ENCODE results near the gene MARK3. TPM values are rescaled to one million over a fixed set of nuclear protein-coding genes. Genes with fewer than 3 reads are reported as not detected.

MARK3 gene
- polyA plus RNA-seq, 3 donors, result 29.3 to 163 (median 44.7) TPM

DNA sequence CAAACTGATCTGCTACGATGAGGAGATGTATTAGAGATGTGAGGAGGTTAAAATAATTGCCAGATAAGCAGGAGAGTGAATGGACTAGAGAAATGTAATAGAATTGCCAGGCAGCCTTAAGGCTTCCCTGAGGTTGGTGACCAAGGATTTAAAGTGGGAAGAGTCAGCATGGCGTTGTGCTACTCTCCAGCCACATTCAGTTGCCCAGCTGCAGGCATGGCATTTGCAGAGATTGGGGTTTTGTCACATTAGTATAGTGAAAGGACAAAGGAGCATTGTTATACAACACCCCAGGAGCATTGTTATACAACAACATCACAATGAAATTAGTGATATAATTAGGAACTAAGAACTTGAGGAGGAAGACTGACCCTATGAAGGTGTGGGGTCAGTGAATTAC lies 31.7 kb downstream of the MARK3 start:
- Histone ChIP-seq H4K20me1 (ENCODE audit: insufficient read depth, low read length) (peaks cover 87% of the 10 kb centered on the region), H3K9ac (ENCODE audit: insufficient read depth, low read length, poor library complexity, severe bottlenecking) (no peak overlapping the region), H3K4me1 (ENCODE audit: control insufficient read depth in 1 of 2, insufficient read depth in 2 of 2, low read length in 2 of 2) (peaks cover 39 to 52% of the 10 kb centered on the region in 2 donors), H3K4me2 (replicated peaks; ENCODE audit: extremely low read depth, low read length, poor library complexity, severe bottlenecking) (peak overlapping the region; percentile 71), H3K27me3 (ENCODE audit: control insufficient read depth in 2 of 2, insufficient read depth in 2 of 2, low read length in 2 of 2) (no peaks in the 10 kb centered on the region), H3K4me3 (replicated peaks in 1 of 3; ENCODE audit: low read depth in 2 of 3, low read length in 3 of 3) (no peak overlapping the region), H3K27ac (ENCODE audit: low read depth in 1 of 2, low read length in 2 of 2) (peak overlapping the region; percentile 33 to 87), H3K9me3 (replicated peaks in 1 of 2; ENCODE audit: control insufficient read depth in 1 of 2, insufficient read depth in 1 of 2, low read length in 2 of 2) (no peaks in the 10 kb centered on the region), H2AFZ (ENCODE audit: insufficient read depth, low read depth, low read length, poor library complexity, severe bottlenecking) (no peak overlapping the region), H3K36me3 (replicated peaks in 1 of 2; ENCODE audit: control insufficient read depth in 1 of 2, insufficient read depth in 2 of 2, low read length in 2 of 2) (peaks cover 19 to 43% of the 10 kb centered on the region in 2 donors), H3K79me2 (ENCODE audit: insufficient read depth, low read length) (peaks cover 89% of the 10 kb centered on the region)
- 91% methylated on average over 1 of the region's 2 CpGs for WGBS (ENCODE audit: insufficient coverage)
- no peaks in the 10 kb centered on the region for H3K27me3 Mint-ChIP-seq (ENCODE audit: low read depth in 3 of 3)
- intact Hi-C loops (cut with micrococcal nuclease), result no loop called here
- H3K4me1 Mint-ChIP-seq, result peaks cover 50% of the 10 kb centered on the region
- no peaks in the 10 kb centered on the region for H3K9me3 Mint-ChIP-seq
- H3K27ac Mint-ChIP-seq, result peak overlapping the region; percentile 88 to 96 (median 95)
- H3K4me3 Mint-ChIP-seq, result no peak overlapping the region
- no peak for DNase-seq
- TF ChIP-seq, protein P1, sequence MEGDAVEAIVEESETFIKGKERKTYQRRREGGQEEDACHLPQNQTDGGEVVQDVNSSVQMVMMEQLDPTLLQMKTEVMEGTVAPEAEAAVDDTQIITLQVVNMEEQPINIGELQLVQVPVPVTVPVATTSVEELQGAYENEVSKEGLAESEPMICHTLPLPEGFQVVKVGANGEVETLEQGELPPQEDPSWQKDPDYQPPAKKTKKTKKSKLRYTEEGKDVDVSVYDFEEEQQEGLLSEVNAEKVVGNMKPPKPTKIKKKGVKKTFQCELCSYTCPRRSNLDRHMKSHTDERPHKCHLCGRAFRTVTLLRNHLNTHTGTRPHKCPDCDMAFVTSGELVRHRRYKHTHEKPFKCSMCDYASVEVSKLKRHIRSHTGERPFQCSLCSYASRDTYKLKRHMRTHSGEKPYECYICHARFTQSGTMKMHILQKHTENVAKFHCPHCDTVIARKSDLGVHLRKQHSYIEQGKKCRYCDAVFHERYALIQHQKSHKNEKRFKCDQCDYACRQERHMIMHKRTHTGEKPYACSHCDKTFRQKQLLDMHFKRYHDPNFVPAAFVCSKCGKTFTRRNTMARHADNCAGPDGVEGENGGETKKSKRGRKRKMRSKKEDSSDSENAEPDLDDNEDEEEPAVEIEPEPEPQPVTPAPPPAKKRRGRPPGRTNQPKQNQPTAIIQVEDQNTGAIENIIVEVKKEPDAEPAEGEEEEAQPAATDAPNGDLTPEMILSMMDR (IDR thresholded peaks at IDR 0.05), result no peak
- H3K36me3 Mint-ChIP-seq, result peaks cover 20 to 45% of the 10 kb centered on the region in 2 donors

DNA sequence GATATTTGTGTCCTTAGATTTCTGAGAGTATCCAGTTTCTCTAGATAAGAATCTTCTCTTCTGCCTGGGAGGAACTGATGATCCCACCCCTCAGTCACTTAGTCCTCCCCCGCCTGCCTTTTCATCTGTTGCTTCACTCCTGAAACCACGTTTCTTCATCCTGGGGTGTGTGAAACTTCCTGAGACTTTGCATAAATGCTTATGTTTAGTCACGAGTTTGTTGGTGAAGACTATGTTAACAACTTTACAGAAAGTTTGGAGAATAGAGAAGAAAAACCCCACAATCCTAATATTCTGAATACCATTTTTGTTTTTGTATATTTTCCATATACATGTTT lies 33.2 kb downstream of the MARK3 start:
- H3K4me2 ChIP-seq (replicated peaks; ENCODE audit: extremely low read depth, low read length, poor library complexity, severe bottlenecking), result peak overlapping the region; percentile 71
- no peaks in the 10 kb centered on the region for H3K9me3 ChIP-seq (replicated peaks in 1 of 2; ENCODE audit: control insufficient read depth in 1 of 2, insufficient read depth in 1 of 2, low read length in 2 of 2)
- Mint-ChIP-seq H3K4me1 (peaks cover 50% of the 10 kb centered on the region), H3K27me3 (ENCODE audit: low read depth in 3 of 3) (no peaks in the 10 kb centered on the region), H3K27ac (peak overlapping the region; percentile 88 to 96 (median 95)), H3K36me3 (peaks cover 21 to 42% of the 10 kb centered on the region in 2 donors), H3K4me3 (peak overlapping the region; percentile 39 to 74), H3K9me3 (no peaks in the 10 kb centered on the region)
- DNase-seq, result peak; percentile 82 to 93 (median 91)
- H3K27ac ChIP-seq (ENCODE audit: low read depth in 1 of 2, low read length in 2 of 2), result peak overlapping the region; percentile 85 to 87
- no CpG with 5 or more reads among the region's 3 CpGs for WGBS (ENCODE audit: insufficient coverage)
- peaks cover 12 to 39% of the 10 kb centered on the region in 2 donors for H3K36me3 ChIP-seq (replicated peaks in 1 of 2; ENCODE audit: control insufficient read depth in 1 of 2, insufficient read depth in 2 of 2, low read length in 2 of 2)
- intact Hi-C loops (cut with micrococcal nuclease), result no loop called here
- H4K20me1 ChIP-seq (ENCODE audit: insufficient read depth, low read length), result peaks cover 86% of the 10 kb centered on the region
- peaks cover 89% of the 10 kb centered on the region for H3K79me2 ChIP-seq (ENCODE audit: insufficient read depth, low read length)
- H3K9ac ChIP-seq (ENCODE audit: insufficient read depth, low read length, poor library complexity, severe bottlenecking), result peak overlapping the region; percentile 17
- H3K27me3 ChIP-seq (ENCODE audit: control insufficient read depth in 2 of 2, insufficient read depth in 2 of 2, low read length in 2 of 2), result no peaks in the 10 kb centered on the region
- no peak overlapping the region for H2AFZ ChIP-seq (ENCODE audit: insufficient read depth, low read depth, low read length, poor library complexity, severe bottlenecking)
- H3K4me3 ChIP-seq (replicated peaks in 1 of 3; ENCODE audit: low read depth in 2 of 3, low read length in 3 of 3), result peak overlapping the region in 1 of 3 experiments; percentile 59
- TF ChIP-seq, protein P1 (IDR thresholded peaks at IDR 0.05), result no peak
- peaks cover 39 to 52% of the 10 kb centered on the region in 2 donors for H3K4me1 ChIP-seq (ENCODE audit: control insufficient read depth in 1 of 2, insufficient read depth in 2 of 2, low read length in 2 of 2)

Measured in CD14-positive monocyte (primary cell).